IPS DF 4.7 (cell line): Measurements from ENCODE around the gene CLIP2.
"Not testable (repeated sequence)": the region's sequence is repeated elsewhere in the genome, so short reads cannot be mapped to it uniquely, and the experiment has no call there.

Experiments
- DNase-seq: peaks from one replicate; pipeline ENCODE4 v3.0.0-alpha.2; 2013; ENCODE audit warnings: low spot score; ENCODE audit errors: extremely low read depth

Gene CLIP2

GRCh38 chr7:74332373-74333176 is 43.4 kb downstream of the CLIP2 start:
- DNase-seq, result no peak

- no peak for DNase-seq
These were observed 44.8 kb downstream of the CLIP2 start for GRCh38 chr7:74334030-74334429.

DNA sequence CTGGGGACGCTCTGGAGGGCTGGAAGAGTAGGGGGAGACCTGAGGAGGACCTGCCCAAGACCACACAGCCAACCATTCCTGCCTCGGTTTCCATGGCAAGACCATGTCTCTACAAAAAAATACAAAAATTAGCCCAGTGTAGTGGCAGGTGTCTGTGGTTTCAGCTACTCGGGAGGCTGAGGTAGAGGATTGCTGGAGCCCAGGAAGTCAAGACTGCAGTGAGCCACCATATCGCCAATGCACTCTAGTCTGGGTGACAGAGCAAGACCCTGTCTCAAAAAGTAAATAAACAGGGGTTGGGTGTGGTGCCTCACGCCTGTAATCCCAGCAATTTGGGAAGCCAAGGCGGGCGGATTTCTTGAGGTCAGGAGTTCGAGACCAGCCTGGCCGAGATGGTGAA is 48.7 kb downstream of the CLIP2 start:
- no peak for DNase-seq

GRCh38 chr7:74338366-74339108 is 49.3 kb downstream of the CLIP2 start:
- DNase-seq, result no peak

- DNase-seq, result not testable (repeated sequence)
These were observed 50.4 kb downstream of the CLIP2 start for GRCh38 chr7:74339648-74340047.

DNA sequence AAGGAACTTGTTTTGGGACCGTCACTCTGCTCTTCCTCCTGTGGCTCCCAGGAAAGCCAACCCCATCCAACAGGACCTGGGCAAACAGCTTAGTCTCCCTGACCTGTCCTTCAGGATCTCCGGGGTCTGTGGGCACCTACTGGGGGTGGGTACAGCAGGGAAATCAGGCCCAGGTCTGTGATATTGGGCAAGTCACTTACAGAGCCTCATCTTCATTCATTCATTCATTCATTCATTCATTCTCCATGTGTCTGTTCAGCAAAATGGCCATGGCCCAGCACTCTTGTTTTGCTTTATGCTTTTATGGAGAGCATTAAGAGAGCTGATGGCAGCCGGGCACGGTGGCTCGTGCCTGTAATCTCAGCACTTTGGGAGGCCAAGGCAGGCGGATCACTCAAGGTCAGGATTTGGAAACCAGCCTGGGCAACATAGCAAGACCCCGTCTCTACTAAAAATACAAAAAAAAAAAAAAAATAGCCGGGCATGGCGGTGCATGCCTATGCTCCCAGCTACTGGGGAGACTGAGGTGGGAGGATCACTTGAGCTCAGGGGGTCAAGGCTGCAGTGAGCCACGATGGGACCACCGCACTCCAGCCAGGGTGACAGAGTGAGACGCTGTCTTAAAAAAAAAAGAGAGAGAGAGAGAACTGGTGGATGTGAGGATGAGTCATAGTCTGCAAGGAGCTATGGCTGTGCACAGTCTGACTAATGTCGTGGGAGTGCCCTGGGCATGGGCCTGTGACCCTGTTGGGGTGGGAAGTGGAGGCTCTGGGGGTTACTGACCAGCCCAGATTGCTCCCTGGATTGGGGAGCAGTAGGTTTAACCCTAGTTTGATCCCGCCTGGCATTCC is 54.3 kb downstream of the CLIP2 start:
- DNase-seq, result no peak

GRCh38 chr7:74344132-74344496 is 54.9 kb downstream of the CLIP2 start:
- no peak for DNase-seq

GRCh38 chr7:74344786-74345185 is 55.6 kb downstream of the CLIP2 start:
- no peak for DNase-seq

DNA sequence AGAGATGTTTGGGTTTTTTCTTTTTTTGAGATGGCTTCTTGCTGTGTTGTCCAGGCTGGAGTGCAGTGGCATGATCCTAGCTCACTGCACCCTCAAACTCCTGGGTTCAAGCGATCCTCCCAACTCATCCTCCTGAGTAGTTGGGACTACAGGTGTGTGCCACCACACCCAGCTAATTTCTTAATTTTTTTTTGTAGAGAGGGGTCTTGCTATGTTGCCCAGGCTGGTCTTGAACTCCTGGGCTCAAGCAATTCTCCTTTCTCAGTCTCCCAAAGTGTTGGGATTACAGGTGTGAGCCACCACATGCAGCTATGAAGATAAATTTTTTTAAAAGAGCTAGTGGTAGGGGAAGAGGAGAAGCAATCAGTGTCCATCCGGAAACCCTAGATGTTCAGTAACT is 56.8 kb downstream of the CLIP2 start:
- no peak for DNase-seq

DNA sequence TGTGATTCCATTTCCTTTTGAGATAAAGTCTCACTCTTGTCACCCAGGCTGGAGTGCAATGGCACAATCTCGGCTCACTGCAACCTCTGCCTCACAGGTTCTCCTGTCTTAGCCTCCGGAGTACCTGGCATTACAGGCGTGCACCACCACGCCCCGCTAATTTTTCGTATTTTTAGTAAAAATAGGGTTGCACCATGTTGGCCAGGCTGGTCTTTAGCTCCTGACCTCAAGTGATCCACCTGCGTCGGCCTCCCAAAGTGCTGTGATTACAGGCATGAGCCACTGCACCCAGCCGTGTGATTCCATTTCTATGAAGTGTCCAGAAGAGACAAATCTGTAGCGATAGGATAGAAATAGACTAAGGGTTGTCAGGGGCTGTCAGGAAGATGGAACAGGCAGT is 60.4 kb downstream of the CLIP2 start:
- DNase-seq, result no peak

- DNase-seq, result no peak
These were observed 61.5 kb downstream of the CLIP2 start for GRCh38 chr7:74350751-74351150.

- DNase-seq, result no peak
These were observed 62.6 kb downstream of the CLIP2 start for GRCh38 chr7:74351836-74352235.

DNA sequence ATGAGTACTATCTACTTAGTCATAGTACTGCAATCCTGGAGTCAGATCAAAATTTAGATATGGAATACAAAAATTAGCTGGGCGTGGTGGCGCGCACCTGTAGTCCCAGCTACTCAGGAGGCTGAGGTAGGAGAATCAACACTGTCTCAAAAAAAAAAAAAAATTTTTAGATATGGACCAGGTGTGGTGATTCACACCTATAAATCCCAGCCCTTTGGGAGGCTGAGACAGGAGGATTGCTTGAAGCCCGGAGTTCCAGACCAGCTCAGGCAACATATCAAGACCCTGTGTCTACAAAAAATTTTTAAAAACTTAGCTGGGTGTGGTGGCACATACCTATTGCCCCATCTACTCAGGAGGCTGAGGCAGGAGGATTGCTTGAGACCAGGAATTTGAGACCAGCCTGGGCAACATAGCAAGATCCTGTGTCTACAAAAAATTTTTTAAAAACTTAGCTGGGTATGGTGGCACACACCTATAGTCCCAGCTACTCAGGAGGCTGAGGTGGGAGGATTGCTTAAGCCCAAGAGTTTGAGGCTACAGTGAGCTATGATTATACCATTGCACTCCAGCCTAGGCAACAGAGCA is 63.4 kb downstream of the CLIP2 start:
- DNase-seq, result not testable (repeated sequence)

DNA sequence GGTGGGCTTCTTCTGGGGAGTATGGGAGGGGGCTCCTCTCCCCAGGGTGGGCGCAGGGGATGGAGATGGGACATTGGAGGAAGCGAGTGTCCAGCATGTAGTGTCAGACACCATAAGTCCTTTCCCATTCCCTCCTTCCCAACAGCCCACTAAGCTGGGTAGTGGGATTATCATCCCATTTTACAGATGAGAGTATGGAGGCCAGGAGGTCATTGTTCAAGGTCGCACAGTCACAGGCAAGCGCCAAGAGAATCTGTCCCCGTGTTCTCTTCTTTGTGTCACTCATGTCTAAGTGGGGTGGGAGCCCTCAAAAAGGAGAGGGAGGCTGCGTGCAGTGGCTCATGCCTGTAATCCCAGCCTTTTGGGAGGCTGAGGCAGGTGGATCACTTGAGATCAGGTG is 64.8 kb downstream of the CLIP2 start:
- DNase-seq, result no peak

GRCh38 chr7:74355091-74355490 is 65.9 kb downstream of the CLIP2 start:
- no peak for DNase-seq

GRCh38 chr7:74356589-74357315 is 67.5 kb downstream of the CLIP2 start:
- no peak for DNase-seq

DNA sequence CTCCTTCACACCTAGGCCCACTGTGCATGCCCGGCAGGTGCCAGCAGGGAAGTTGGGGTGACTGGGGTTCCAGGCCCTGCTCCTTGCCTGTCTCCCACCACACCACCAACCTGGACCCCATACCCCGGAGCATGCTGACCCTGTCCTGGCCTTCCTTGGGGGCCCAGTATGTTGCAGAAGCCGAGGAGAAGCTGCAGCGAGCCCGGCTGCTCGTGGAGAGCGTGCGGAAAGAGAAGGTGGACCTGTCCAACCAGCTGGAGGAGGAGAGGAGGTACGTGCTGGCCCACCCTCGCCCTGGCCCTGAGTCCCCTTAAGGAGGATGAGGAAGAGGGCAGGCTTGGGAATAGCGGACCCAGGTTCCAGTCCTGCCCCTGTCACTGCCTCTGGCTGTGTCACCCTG is 70.8 kb downstream of the CLIP2 start:
- DNase-seq, result no peak

DNA sequence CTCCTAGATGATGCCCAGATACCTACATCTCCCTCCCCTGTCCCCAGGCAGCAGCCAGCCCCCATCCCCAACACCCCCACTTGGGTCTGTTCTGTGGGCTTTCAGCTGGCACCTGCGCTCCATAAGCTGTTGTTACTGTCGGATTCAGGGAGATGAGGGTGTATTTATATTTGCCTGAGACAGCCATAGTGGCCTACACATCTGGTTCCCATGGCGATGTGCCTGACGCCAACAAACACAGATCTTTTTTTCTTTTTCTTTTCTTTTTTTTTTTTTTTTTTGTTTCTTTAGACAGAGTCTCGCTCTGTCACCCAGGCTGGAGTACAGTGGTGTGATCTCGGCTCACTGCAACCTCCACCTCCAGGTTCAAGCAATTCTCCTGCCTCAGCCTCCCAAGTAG is 73.1 kb downstream of the CLIP2 start:
- no peak for DNase-seq

DNA sequence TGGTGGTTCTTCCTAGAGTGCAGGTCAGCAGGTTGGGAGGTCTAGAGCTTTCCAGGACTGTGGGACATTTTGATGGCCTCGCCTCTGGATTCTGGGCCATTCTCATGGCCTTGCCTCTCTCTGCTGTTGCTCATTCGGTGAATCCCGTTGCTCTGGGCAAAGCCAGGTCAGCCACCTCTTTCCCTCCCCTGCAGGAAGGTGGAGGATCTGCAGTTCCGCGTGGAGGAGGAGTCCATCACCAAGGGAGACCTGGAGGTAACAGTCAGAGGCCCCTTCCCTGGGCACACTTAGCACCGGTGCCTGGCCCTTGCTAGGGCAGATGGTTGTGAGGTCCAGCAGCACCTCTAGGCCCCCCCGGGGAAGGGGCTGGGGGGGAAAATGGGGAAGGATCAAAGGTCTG is 74.9 kb downstream of the CLIP2 start:
- DNase-seq, result no peak

GRCh38 chr7:74365322-74366022 is 76.3 kb downstream of the CLIP2 start:
- no peak for DNase-seq
